HUES6 (cell line): Measurements from ENCODE around the gene GALNT17.
A peak's percentile ranks its signal among the peaks of the same experiment; 100 is the strongest.

Experiments
- H3K27ac ChIP-seq: 2 replicates; pipeline ENCODE4 v1.7.0; 2013; ENCODE audit warnings: low read depth, mild to moderate bottlenecking, low read length, inconsistent platforms
- H3K27me3 ChIP-seq: 2 replicates; pipeline ENCODE4 v1.6.1; 2013; ENCODE audit warnings: low read length; ENCODE audit not compliant: control insufficient read depth, insufficient read depth
- H3K36me3 ChIP-seq: 2 replicates; pipeline ENCODE4 v1.6.1; 2013; ENCODE audit warnings: low read length; ENCODE audit not compliant: control insufficient read depth, insufficient read depth
- H3K4me1 ChIP-seq: 2 replicates; pipeline ENCODE4 v1.6.1; 2013; ENCODE audit warnings: low read length; ENCODE audit not compliant: control insufficient read depth, insufficient read depth
- H3K4me3 ChIP-seq: 2 replicates; pipeline ENCODE4 v1.5.1; 2013; ENCODE audit warnings: low read depth, low read length
- H3K9ac ChIP-seq: one replicate; pipeline ENCODE4 v1.6.1; 2013; ENCODE audit warnings: mild to moderate bottlenecking, low read length
- H3K9me3 ChIP-seq: 2 replicates; pipeline ENCODE4 v1.6.1; 2013; ENCODE audit warnings: low read depth, low read length; ENCODE audit not compliant: control insufficient read depth, insufficient read depth

The GALNT17 gene

GRCh38 chr7:71133232-71133622 lies 1.3 kb downstream of the GALNT17 start:
- no peak overlapping the region for H3K27ac ChIP-seq
- H3K4me1 ChIP-seq: peaks cover 34% of the 10 kb centered on the region
- H3K4me3 ChIP-seq: peak overlapping the region; percentile 93
- H3K9me3 ChIP-seq: no peaks in the 10 kb centered on the region
- peaks cover 2% of the 10 kb centered on the region; the same call in 1 of the 2 replicates for H3K36me3 ChIP-seq
- peak overlapping the region; percentile 87 for H3K9ac ChIP-seq
- H3K27me3 ChIP-seq: peaks cover 34% of the 10 kb centered on the region

- Histone ChIP-seq H3K9ac (peak overlapping the region; percentile 87), H3K4me3 (peak overlapping the region; percentile 93)
Observed at GRCh38 chr7:71133856-71134255, 1.9 kb downstream of the GALNT17 start.

GRCh38 chr7:71135116-71135515 lies 3.2 kb downstream of the GALNT17 start:
- H3K4me3 ChIP-seq: no peak overlapping the region

More at GRCh38 chr7:71133856-71134255, 1.9 kb downstream of the GALNT17 start:
- H3K27me3 ChIP-seq: peaks cover 34% of the 10 kb centered on the region
- H3K27ac ChIP-seq: no peak overlapping the region
- no peaks in the 10 kb centered on the region for H3K9me3 ChIP-seq
- peaks cover 2% of the 10 kb centered on the region; the same call in 1 of the 2 replicates for H3K36me3 ChIP-seq
- peaks cover 34% of the 10 kb centered on the region for H3K4me1 ChIP-seq

DNA sequence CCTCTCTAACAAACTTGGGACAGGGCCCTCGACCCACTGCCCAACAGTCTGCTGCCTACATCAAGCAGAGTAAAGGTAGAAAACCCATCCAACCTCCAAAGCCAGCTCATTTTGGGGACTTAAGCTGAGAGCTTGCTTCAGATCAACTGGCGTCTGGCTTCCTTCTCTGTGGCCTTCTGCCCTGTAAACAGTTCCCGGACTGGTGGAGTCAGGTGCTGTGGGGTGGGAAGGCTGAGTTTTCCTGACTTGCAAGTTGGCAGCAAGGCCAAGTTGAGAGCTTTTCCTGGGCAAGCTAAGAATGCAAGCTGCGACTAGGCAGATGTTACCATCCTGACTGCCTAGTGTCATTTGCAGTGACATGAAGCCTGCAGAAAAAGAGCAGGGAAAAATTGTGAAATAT lies 3.7 kb downstream of the GALNT17 start:
- no peaks in the 10 kb centered on the region for H3K9me3 ChIP-seq
- no peak overlapping the region for H3K9ac ChIP-seq
- peaks cover 30% of the 10 kb centered on the region for H3K27me3 ChIP-seq
- no peak overlapping the region for H3K27ac ChIP-seq
- peaks cover 11% of the 10 kb centered on the region for H3K36me3 ChIP-seq
- peaks cover 22% of the 10 kb centered on the region for H3K4me1 ChIP-seq
- 0 out of 2 replicates have a peak overlapping the region, but pooled peaks have one; percentile 15 for H3K4me3 ChIP-seq

More at GRCh38 chr7:71135116-71135515, 3.2 kb downstream of the GALNT17 start:
- H3K4me1 ChIP-seq: peaks cover 28% of the 10 kb centered on the region
- H3K27me3 ChIP-seq: peaks cover 30% of the 10 kb centered on the region
- H3K9me3 ChIP-seq: no peaks in the 10 kb centered on the region
- no peak overlapping the region for H3K9ac ChIP-seq
- peaks cover 6% of the 10 kb centered on the region for H3K36me3 ChIP-seq
- H3K27ac ChIP-seq: no peak overlapping the region

DNA sequence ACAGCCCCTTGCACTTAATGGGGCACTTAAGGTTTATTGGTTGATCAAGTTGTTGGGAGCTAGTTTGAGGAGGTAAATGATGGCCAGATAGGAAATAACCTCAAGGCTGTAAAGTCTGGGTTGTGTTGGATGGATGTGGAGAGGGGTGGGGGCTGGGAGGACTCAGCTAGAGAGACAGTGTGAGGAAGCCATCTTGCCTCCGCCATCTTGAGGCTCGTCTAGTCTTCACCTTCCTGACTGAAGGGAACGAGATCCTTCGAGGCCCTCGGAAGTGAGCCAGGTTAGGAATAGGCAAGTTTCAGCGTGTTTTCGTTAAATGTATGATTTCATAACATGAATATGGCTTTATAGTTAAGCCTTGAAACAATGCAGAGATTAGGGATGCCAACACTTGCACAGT lies 5.5 kb downstream of the GALNT17 start:
- Histone ChIP-seq H3K4me1 (peaks cover 19% of the 10 kb centered on the region), H3K4me3 (no peak overlapping the region), H3K9ac (no peak overlapping the region), H3K9me3 (no peaks in the 10 kb centered on the region), H3K36me3 (peaks cover 21% of the 10 kb centered on the region), H3K27ac (no peak overlapping the region), H3K27me3 (peaks cover 20% of the 10 kb centered on the region)

- Histone ChIP-seq H3K4me3 (no peak overlapping the region), H3K36me3 (peaks cover 33% of the 10 kb centered on the region), H3K9me3 (0 out of 2 replicates have a peak, but pooled peaks cover 3% of the 10 kb centered on the region), H3K4me1 (peaks cover 9% of the 10 kb centered on the region), H3K9ac (no peak overlapping the region), H3K27ac (no peak overlapping the region), H3K27me3 (no peaks in the 10 kb centered on the region)
Observed at GRCh38 chr7:71140264-71140663, 8.3 kb downstream of the GALNT17 start.

DNA sequence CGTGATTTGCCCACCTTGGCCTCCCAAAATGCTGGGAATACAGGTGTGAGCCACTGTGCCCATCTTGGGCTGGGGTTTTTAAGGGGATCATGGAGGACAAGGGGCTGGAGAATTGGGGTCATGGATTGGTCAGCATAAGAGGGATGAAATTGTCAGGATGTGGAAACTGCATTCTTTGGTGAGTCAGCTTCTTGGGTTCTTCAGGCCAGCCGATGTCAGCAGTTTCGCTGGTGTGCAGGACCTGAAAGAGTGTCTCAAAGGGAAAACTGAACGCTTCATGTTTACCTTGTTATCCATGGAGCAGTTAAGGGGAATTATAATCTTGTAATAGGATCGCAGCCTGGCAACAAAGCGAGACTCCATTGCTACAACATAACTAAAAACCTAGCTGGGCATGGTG lies 13.0 kb downstream of the GALNT17 start:
- Histone ChIP-seq H3K9me3 (0 out of 2 replicates have a peak, but pooled peaks cover 3% of the 10 kb centered on the region), H3K4me3 (no peak overlapping the region), H3K36me3 (peaks cover 41% of the 10 kb centered on the region), H3K9ac (no peak overlapping the region), H3K4me1 (peaks cover 12% of the 10 kb centered on the region), H3K27ac (no peak overlapping the region), H3K27me3 (no peaks in the 10 kb centered on the region)

GRCh38 chr7:71145906-71146901 lies 14.3 kb downstream of the GALNT17 start:
- H3K4me1 ChIP-seq: peaks cover 12% of the 10 kb centered on the region

DNA sequence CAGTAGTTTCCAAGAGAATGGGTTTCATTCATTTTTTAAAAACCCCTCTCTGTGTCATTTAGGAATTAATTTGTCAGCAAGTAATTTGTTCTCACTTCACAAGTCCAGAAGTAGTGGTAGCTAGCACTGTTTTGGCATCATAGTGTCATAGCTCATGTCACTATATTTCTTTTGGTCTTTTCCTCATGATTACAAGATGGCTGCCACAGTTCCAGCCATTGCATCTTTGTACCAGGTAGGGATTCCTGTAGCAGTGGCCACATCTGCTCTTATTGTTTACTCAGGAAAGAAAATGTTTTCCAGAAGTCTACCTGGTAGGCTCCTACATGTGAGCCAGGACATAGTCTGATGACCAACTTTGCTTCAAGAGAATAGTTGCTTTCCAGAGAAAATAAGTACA lies 16.2 kb downstream of the GALNT17 start:
- Histone ChIP-seq H3K27ac (no peak overlapping the region), H3K4me1 (peaks cover 15% of the 10 kb centered on the region), H3K4me3 (no peak overlapping the region), H3K9ac (no peak overlapping the region), H3K9me3 (0 out of 2 replicates have a peak, but pooled peaks cover 3% of the 10 kb centered on the region), H3K36me3 (peaks cover 26% of the 10 kb centered on the region), H3K27me3 (no peaks in the 10 kb centered on the region)

More at GRCh38 chr7:71145906-71146901, 14.3 kb downstream of the GALNT17 start:
- no peak overlapping the region for H3K4me3 ChIP-seq
- no peaks in the 10 kb centered on the region for H3K27me3 ChIP-seq
- H3K9ac ChIP-seq: no peak overlapping the region
- 0 out of 2 replicates have a peak, but pooled peaks cover 3% of the 10 kb centered on the region for H3K9me3 ChIP-seq
- peaks cover 36% of the 10 kb centered on the region for H3K36me3 ChIP-seq
- no peak overlapping the region for H3K27ac ChIP-seq

DNA sequence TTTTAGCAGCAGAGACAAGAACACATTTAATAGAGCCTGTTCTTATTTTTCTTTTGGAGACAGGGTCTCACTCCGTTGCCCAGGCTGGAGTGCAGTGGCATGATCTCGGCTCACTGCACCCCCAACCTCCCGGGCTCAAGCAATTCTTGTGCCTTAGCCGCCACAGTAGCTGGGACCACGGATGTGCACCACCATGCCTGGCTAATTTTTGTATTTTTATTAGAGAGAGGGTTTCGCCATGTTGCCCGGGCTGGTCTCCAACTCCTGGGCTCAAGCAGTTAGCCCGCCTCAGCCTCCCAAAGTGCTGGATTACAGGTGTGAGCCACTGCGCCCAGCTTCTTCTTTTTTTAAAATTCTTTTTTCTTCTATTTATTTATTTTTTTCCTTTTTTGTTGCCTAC lies 23.3 kb downstream of the GALNT17 start:
- H3K27ac ChIP-seq: no peak overlapping the region
- 0 out of 2 replicates have a peak, but pooled peaks cover 3% of the 10 kb centered on the region for H3K4me1 ChIP-seq
- no peaks in the 10 kb centered on the region for H3K9me3 ChIP-seq
- no peak overlapping the region for H3K9ac ChIP-seq
- peaks cover 11% of the 10 kb centered on the region for H3K36me3 ChIP-seq
- H3K4me3 ChIP-seq: no peak overlapping the region
- no peaks in the 10 kb centered on the region for H3K27me3 ChIP-seq

DNA sequence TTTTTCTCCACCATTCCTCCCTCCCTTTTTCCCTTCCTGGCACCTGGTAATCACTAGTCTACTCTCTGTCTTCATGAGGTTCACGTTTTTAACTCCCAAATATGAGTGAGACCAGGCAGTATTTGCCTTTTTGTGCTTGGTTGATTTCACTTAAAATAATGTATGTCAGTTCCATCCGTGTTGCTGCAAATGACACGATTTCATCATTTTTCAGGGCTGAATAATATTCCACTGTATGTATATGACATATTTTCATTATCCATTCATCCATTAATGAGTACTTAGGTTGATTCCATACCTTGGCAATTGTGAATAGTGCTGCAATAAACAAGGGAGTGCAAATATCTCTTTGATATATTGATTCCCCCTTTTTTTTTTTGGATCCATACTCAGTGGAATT lies 25.8 kb downstream of the GALNT17 start:
- H3K9ac ChIP-seq: no peak overlapping the region
- no peak overlapping the region for H3K27ac ChIP-seq
- peaks cover 7% of the 10 kb centered on the region for H3K36me3 ChIP-seq
- no peaks in the 10 kb centered on the region for H3K27me3 ChIP-seq
- H3K9me3 ChIP-seq: no peaks in the 10 kb centered on the region
- no peaks in the 10 kb centered on the region for H3K4me1 ChIP-seq
- H3K4me3 ChIP-seq: no peak overlapping the region
